HG03460 (cell line): ENCODE measurements around the gene BMPR1B.
"Not testable (repeated sequence)": the region's sequence is repeated elsewhere in the genome, so short reads cannot be mapped to it uniquely, and the experiment has no call there.

Source experiments
- ATAC-seq: cut with Tn5 transposase; IDR thresholded peaks from one replicate; pipeline ENCODE4 v1.9.1; 2021; ENCODE audit not compliant: unreplicated experiment

BMPR1B gene

DNA sequence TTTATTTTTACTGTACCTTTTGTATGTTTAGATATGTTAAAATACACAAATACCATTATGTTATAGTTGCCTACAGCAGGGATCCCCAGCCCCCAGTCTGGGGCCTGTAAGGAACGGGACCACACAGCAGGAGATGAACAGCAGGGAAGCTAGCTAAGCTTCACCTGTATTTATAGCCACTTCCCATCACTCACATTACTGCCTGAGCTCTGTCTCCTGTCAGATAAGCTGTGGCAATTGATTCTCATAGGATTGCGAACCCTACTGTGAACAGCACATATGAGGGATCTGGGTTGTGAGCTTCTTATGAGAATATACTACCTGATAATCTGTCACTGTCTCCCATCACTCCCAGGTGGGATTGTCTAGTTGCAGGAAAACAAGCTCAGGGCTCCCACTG is 73.9 kb downstream of the BMPR1B start:
- no peak for ATAC-seq

DNA sequence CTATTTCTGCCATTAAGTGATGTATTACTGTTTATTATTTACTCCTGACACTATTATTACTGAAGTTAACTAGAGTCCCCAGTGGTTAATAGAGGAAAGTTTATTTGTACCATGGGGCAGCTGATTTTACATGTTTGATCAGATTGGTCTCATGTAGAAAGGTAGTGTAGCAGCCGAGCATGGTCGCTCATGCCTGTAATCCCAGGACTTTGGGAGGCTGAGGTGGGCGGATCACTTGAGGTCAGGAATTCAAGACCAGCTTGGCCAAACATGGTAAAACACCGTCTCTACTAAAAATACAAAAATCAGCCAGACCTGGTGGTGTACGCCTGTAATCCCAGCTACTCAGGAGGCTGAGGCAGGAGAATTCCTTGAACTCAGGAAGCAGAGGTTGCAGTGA is 74.6 kb downstream of the BMPR1B start:
- not testable (repeated sequence) for ATAC-seq

DNA sequence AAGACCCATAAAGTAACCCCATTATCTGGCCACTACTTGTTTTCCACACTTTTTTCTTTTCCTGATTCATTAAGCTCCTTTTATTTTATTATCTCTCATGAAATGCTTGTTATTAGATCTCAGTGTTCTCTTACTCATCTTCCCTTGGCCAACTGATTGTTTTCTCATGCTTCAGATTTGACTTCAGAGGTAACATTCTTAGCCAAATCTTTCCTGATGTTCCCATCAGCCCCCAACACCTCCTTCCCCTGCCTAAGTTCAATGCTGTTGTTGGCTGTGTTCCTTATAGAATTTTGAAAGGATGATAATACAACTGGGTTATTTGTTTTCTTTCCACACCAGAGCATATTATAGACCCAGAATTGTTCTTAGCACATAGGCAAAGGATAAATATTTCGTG is 75.6 kb downstream of the BMPR1B start:
- ATAC-seq, result no peak

DNA sequence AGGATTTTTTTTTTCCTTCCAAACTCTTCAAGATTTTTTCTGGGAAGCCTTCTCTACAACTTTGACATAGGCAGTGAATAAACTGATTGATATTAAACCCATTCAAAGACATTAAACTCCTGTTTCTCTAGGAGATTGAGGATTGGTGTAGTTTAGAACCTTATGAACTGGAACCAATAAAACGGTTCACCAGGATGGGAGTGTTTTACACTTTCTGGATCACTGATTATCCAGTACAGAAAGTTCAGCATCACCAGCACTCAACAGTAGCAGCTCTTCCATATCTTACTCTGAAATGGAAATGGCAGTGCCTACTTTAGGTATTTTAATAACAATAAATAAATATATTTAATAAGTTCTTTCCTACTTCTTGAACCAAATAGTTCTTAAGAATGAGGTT is 76.7 kb downstream of the BMPR1B start:
- no peak for ATAC-seq

DNA sequence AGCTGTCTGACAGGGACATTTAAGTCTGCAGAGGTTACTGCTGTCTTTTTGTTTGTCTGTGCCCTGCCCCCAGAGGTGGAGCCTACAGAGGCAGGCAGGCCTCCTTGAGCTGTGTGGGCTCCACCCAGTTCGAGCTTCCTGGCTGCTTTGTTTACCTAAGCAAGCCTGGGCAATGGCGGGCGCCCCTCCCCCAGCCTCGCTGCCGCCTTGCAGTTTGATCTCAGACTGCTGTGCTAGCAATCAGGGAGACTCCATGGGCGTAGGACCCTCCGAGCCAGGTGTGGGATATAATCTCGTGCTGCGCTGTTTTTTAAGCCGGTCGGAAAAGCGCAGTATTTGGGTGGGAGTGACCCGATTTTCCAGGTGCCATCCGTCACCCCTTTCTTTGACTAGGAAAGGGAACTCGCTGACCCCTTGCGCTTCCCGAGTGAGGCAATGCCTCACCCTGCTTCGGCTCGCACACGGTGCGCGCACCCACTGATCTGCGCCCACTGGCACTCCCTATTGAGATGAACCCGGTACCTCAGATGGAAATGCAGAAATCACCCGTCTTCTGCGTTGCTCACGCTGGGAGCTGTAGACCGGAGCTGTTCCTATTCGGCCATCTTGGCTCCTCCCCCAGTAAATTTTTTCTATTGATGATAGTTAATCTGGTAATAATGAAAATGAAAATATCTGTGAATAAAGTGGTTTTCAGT is 83.6 kb downstream of the BMPR1B start:
- not testable (repeated sequence) for ATAC-seq

DNA sequence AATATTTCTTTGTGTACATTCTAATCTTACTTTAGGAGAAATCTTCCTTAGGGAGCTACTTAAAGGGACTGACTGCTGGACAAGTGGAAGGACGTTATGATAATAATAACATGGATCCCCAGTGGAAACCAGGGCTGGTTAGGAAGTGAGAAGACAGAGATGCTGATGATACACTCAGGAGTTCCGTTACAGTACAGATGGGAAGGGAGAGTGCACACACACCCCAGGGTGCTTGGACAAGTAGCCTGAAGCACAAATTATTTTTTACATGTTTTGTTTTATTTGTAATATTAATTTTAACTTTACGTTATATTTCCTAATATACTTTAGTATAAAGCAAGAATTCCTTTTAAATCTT is 84.1 kb downstream of the BMPR1B start:
- no peak for ATAC-seq

DNA sequence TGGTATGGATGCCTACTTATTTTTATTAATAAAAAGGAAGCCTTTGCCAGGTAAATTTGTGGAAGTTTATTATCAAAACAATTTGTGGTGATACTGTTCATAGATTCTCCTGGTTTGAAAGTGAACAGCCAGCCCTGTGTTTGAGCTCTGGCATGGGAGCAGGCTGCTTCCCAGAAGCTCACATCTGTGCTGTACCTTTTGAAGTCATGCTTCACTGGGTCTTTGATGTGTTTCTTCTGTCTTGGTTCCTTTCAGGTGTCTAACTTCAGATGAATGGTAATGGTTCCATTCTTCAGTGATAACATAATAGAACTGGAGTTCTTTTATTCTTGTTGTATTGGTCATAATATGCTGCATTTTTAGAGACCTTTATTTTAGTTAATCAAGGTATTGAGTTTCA is 85.5 kb downstream of the BMPR1B start:
- no peak for ATAC-seq

DNA sequence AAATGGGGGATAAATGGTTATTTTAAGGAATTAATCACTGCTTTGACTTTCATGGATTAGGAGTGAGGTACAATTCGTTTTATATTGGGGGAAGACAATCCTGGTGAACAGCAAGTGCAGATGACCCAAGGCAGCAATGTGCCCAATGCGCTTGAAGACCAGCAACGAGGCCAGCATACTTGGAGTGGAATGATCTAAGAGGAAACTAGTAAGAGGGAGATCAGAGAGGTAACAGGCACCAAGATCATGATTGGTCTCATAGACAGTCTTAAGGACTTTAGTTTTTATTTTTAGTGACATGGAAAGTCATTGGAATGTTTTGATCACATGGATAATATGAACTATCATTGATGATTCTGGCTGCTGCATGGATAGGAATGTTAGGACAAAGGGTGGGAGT is 90.6 kb downstream of the BMPR1B start:
- no peak for ATAC-seq

DNA sequence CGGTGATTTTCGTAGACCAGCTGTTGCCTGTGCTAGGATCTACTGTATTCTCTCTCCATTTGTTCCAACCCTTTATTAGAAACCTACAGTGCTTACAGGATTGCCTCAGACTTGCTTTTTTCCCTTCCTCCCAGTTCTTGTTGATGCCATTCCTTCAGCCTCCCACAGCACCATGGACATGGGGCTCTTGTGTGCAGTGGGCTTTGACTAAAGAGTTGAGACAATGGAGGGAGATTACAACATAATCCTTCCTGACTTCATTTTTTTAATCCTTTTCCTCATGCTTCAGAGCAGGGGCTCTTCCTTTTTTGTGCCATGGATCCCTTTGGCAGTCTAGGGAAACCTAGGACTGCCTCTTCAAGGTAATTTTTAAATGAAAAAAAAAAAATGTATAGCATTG is 92.1 kb downstream of the BMPR1B start:
- ATAC-seq, result no peak

DNA sequence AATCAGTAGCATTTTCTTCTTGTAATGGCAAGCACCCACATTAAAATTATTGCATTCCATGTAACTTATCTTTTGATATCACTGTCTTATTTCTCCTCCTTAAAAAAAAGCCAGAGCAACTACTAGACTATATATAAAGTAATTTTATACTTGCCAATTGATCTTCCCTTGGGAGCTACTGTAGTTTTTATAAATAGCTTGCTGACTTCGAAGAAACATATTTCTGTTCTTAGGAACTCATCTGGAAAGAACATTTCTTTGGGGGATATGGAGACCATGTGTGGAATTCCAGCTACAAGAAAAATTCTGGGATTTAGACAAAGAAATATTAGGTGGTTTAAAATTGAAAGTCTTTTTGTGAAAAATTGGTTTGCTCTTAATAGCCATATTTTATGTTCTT is 94.9 kb downstream of the BMPR1B start:
- no peak for ATAC-seq

DNA sequence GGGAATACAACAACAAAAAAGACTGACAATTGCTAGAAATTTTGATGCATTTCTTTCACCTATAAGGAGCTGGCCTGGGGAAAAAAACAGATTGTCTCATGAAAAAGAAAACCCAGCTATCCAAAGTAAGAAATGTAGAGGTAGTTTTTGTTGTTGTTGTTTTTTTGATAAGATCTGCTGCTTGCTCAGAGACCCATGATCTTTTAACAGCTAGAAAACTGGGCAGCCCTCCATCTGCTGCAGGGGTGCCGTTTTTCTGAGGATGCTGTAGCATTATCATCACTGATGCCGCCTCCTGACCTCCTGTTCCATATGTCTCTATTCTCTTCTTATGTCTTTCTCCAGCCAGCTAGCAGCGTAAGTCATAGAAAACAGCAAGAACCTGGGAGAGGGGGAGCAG is 98.3 kb downstream of the BMPR1B start:
- ATAC-seq, result no peak

DNA sequence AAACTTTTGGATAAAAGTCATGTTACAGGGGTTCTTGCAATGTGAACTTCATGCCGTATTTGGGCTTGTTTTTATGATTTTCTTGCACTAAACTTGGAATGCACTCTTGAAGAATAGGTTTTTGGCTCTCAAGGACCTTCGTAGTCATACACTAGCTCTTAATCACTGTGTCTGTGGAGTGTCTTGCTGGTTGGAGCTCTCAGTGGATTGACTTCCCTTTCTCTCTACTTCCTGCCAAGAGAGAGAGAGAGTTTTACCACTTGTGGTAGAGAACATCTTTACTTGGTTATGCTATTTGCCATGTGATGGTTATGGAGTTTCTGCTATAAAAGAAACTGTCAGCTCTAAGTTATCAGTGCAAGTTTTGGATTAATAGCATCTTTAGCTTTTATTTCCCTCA is 112.4 kb downstream of the BMPR1B start:
- no peak for ATAC-seq

DNA sequence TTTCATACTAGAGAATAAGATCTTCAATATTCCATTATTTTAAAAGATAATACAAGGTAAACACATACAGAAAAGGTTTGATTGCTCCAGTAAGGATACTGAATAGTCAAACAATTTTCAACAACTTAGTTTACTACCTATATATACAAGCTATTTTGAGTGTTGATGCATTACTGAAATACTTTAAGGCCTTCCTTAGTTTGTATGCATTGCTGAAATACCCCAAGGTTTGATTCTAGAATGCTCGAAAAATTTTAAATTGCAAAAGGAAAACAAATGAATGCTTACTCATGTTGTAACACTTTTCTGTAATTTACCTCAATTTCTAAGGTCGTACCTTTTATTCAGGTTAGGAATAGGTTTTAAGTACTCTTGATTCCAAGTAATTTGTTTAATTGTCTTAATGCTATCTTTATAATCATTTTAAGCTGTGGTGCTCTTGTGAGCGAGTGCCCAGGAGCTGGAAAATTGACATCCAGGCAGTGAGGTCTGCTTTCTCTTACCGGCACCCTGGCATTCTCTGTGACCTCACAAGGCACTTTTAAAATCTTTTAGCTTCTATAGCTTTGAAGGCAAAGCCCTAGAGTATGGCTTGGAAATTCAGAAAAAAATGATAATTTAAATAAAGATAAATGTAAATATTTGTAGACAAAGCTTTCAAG is 114.0 kb downstream of the BMPR1B start:
- ATAC-seq, result no peak

DNA sequence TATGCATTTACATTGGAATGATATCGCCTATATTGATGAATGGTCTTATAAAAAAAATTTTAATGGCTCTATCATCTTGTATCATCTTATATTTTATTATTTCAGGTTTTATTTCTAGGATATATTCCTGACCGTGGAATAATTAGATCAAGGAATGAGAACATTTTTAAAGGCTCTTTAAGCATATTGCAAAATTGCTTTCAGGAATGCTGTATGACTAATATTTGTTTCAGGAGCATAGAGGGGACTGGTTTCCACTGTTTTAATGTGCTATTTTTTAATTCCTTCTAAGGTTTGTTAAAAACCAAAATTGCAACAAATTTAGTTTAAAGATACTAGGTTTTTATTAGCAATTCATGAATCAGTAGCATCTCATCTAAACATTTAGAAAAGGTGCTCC is 120.2 kb downstream of the BMPR1B start:
- ATAC-seq, result no peak

DNA sequence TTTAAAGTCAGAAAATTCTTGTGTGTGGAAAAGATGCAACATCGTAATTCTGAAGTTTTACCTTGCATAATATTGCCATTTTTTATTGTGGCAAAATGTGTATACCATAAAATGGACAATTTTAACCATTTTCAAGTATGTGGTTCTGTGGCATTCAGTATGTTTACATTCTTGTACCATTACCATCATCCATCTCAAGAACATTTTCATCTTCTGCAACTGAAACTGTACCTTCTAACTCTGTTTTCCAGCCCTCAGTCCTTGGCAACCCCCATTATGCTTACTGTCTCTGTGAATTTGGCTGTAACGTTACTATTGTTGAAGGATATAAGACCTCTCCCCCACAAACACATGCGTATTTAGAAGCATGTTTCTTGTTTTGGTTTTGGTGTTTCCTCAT is 123.2 kb downstream of the BMPR1B start:
- ATAC-seq, result no peak

DNA sequence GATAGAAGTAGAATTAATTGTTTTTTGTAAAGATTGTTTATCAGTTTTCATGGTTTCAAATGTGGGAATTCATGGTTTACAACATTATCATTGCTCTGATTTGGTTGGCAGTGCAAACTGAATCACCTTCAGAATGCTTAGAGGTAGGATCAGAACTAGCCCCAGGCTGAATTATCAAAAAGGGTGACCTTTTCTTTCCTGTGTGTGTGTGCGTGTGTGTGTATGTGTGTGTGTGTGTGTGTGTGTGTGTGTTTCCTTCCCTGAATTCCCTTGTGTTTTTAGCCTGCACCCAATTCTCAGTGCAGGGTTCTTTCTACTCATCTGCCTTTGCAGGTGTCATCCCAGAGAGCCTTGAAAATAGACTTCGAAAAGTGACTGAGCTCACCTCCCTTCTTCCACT is 125.0 kb downstream of the BMPR1B start:
- ATAC-seq, result no peak

DNA sequence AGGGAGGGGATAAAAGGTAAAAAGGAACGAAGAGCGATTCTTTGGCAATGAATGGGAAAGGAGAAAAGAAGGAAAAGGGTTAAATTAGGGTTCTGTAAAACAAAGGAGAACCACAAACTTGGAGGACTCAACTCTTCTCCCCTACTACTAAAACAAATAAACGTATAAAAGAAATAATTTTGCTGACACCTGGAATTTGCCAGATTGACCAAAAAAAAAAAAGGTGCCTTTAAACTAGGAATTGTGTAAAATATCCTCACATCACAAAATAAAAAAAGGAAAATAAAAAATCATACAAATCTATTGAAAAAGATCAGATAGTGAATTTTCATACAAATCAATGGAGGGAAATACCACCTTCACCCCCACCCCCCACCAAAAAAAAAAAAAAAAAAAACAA is 129.3 kb downstream of the BMPR1B start:
- no peak for ATAC-seq

DNA sequence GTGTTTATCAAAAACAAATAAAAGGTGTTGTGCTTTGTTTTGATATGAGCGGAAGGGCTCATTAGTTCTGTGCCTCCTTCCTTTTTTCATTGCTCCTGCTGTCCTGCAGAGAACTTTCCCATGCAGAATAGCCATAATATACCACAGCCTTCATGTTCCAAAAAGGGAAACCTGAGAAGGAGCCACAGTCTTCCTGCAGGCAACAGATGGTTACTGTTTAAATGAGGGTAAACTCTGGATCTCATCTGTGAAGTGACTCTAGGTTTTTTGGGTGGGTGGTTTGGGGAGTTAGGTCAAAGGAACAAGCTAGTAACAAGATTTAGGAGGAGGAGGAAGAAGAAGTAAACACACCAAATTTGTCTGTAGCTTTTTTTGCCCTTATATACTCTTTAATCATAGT is 131.8 kb downstream of the BMPR1B start:
- no peak for ATAC-seq

DNA sequence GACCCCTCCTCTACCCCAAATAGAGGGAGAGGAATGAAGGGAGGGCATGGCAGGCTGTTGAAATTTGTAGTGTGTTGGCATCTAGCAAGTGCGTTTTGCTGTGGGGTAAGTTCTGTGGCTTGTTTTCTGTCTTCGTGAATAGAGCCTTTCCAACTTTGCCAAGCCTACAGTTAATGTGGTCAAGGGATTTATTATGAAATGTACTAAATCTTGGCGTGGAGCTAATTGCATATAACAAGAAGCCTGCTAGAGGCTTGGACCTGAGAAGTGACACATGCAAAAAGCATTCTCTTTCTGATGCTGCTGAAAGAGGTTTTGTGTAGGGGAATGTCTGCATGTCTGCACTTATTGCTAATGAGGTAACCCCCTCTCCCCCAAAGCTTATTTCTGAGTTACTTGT is 132.2 kb downstream of the BMPR1B start:
- ATAC-seq, result no peak

DNA sequence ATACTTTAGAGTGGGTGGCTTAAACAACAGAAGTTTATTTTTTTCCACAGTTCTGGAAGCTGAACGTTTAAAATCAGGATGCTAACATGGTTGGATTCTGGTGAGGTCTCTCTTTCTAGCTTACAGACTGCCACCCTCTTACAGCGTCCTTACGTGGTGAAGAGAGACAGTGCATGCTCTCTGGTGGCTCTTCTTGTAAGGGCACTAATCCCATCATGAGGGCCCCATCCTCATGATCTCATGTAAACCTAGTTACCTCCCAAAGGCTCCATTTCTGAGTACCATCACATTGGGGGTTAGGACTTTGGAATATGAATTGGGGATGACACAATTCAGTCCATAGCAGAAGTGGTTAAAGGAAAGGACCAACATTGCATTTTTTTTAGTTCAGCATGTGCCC is 132.8 kb downstream of the BMPR1B start:
- no peak for ATAC-seq

DNA sequence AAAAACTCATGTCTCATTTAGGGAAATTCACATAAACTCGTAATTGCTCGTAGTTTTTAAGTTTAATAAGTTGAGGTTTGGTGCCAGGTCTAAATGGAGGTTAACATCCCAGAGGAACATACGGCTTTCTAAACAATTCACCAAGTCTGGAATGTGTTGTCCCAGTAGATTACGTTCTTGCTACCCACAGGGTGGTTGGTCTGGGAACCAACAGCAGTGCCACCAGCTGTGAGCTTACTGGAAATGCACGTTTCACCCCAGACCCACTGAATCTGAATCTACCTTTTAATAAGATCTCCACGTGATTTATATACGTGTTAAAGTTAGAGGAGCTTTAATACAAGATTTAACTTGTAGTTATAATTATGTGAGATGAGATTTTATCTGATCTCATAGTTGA is 134.3 kb downstream of the BMPR1B start:
- no peak for ATAC-seq

DNA sequence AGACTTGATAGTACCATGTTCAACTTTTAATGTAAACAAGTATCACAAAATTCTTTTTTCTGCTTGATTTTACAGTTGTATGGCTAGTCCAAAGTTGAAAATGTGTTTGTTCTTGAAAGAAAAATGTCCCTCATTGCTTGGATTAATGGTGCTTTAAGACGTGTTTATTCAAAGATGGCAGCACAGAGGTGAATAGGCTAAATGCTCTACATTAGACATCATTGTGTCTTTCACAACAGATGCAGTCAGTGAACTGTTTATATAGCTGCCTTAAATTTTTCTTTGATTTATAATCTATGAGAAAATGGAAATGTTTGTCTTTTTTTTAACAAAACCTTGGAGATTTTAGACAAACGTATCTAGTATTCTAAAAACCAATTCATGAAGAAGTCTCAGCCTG is 137.3 kb downstream of the BMPR1B start:
- ATAC-seq, result no peak

DNA sequence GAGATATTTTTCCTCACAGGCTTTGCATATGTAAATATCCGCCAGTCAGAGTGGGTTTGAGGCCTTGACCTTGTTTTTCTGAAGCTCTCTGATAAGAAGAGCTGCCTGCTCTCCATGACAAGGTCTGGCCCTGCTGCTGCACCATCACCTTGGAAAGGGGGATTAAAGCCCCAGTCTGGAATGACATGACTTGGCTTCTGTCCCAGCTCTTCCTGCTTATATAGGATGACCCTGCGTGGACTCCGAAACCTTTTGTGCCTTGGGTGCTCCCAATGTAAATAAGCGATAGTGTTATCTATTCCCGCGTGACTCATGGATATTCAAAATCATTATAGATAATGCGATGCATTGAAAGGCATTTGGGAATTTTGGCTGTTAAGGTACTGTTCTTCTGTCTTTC is 139.3 kb downstream of the BMPR1B start:
- no peak for ATAC-seq
